ENCODE data around the gene PPL. TPM values are rescaled to one million over a fixed set of nuclear protein-coding genes. Genes with fewer than 3 reads are reported as not detected.

Gene PPL
- polyA plus RNA-seq, 1 donor, result 32.2 TPM

Other genes with a start within 250 kb of the PPL start
- gene NUDT16L1, start 243.6 kb downstream of the PPL start, polyA plus RNA-seq, result 42.5 TPM
- gene ANKS3, start 202.9 kb downstream of the PPL start, polyA plus RNA-seq, result 19.8 TPM
- gene DNAAF8, start 202.6 kb downstream of the PPL start, polyA plus RNA-seq, result 0.78 TPM
- 10.4 TPM for gene ZNF500, start 170.0 kb downstream of the PPL start, polyA plus RNA-seq
- gene SEPTIN12, start 148.8 kb downstream of the PPL start, polyA plus RNA-seq, result not detected
- gene SMIM22, start 141.8 kb downstream of the PPL start, polyA plus RNA-seq, result 75.8 TPM
- gene ROGDI, start 134.5 kb downstream of the PPL start, polyA plus RNA-seq, result 28.9 TPM
- 102 TPM for gene GLYR1, start 89.9 kb downstream of the PPL start, polyA plus RNA-seq
- 38.2 TPM for gene UBN1, start 89.7 kb downstream of the PPL start, polyA plus RNA-seq
- gene SEC14L5, start 21.2 kb upstream of the PPL start, polyA plus RNA-seq, result 0.24 TPM
- 19.3 TPM for gene NAGPA, start 96.8 kb upstream of the PPL start, polyA plus RNA-seq
- 3.1 TPM for gene C16orf89, start 128.8 kb upstream of the PPL start, polyA plus RNA-seq
- 25.6 TPM for gene ALG1, start 134.7 kb upstream of the PPL start, polyA plus RNA-seq
- gene EEF2KMT, start 160.6 kb upstream of the PPL start, polyA plus RNA-seq, result 9.4 TPM